GM12864 (cell line): ENCODE results near the gene DDX60.
"Not testable (repeated sequence)": the region's sequence is repeated elsewhere in the genome, so short reads cannot be mapped to it uniquely, and the experiment has no call there.

Source experiments
- DNase-seq: peaks from one replicate; pipeline ENCODE4 v3.0.0-alpha.2; 2011; ENCODE audit warnings: low read depth
- H3K4me3 ChIP-seq: 2 replicates; pipeline ENCODE4 v1.5.1; 2011; ENCODE audit warnings: mild to moderate bottlenecking, low read depth, low read length, control low read depth
- TF ChIP-seq, protein P1 (sequence below): IDR thresholded peaks from 2 replicates; pipeline ENCODE4 v1.5.1; 2011; ENCODE audit warnings: low read depth, mild to moderate bottlenecking, moderate library complexity, low read length, control low read depth, inconsistent platforms; ENCODE audit errors: missing control alignments

Gene DDX60

DNA sequence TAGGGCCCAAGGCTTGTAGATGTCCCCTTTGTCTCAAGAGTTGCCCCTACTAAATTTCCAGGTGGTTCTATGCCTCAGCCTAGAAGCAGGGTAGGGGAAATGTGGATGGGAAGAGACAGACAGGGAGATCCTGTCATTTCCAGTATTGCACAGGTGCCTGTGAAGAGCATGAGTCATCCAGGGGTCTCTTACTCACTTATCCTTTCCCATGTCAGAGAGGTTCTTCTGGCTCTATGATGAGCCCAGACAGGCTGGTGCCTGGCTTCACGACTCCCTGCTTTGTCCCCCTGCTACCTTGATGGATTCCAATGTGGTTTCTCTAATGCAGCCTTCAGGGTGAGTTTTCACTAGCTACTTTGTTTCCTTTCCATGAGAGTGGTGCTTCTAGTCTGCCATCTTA is 35.2 kb upstream of the DDX60 start:
- TF ChIP-seq, protein P1, sequence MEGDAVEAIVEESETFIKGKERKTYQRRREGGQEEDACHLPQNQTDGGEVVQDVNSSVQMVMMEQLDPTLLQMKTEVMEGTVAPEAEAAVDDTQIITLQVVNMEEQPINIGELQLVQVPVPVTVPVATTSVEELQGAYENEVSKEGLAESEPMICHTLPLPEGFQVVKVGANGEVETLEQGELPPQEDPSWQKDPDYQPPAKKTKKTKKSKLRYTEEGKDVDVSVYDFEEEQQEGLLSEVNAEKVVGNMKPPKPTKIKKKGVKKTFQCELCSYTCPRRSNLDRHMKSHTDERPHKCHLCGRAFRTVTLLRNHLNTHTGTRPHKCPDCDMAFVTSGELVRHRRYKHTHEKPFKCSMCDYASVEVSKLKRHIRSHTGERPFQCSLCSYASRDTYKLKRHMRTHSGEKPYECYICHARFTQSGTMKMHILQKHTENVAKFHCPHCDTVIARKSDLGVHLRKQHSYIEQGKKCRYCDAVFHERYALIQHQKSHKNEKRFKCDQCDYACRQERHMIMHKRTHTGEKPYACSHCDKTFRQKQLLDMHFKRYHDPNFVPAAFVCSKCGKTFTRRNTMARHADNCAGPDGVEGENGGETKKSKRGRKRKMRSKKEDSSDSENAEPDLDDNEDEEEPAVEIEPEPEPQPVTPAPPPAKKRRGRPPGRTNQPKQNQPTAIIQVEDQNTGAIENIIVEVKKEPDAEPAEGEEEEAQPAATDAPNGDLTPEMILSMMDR = no peak
- no peak for DNase-seq

DNA sequence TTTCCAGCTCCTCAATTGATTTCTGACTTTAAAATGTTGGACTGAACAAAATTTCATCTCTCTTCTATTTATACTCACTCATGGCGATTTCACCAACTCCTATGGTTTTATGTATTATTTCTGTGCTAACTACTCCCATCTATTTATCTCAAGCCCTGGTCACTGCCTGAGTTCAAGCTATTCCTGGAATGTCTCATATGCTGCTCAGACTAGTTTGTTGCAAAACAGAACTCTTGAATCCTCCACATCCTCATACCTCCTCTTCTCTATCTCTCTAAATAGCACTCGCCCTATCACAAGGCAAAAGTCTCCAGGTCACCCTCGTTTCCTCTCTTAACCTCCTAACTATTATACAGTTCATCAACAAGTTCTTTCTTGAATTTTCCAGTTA is 19.0 kb upstream of the DDX60 start:
- H3K4me3 ChIP-seq = no peak overlapping the region
- DNase-seq = no peak
- TF ChIP-seq, protein P1 = no peak

More for the DNA sequence above, 35.2 kb upstream of the DDX60 start:
- no peak overlapping the region for H3K4me3 ChIP-seq

GRCh38 chr4:168336837-168337549 is 18.4 kb upstream of the DDX60 start:
- no peak overlapping the region for H3K4me3 ChIP-seq
- no peak for DNase-seq
- TF ChIP-seq, protein P1 = no peak

GRCh38 chr4:168335621-168336020 is 17.1 kb upstream of the DDX60 start:
- TF ChIP-seq, protein P1 = no peak
- DNase-seq = no peak
- H3K4me3 ChIP-seq = no peak overlapping the region

GRCh38 chr4:168334053-168334452 is 15.5 kb upstream of the DDX60 start:
- H3K4me3 ChIP-seq = no peak overlapping the region
- TF ChIP-seq, protein P1 = no peak
- DNase-seq = no peak

DNA sequence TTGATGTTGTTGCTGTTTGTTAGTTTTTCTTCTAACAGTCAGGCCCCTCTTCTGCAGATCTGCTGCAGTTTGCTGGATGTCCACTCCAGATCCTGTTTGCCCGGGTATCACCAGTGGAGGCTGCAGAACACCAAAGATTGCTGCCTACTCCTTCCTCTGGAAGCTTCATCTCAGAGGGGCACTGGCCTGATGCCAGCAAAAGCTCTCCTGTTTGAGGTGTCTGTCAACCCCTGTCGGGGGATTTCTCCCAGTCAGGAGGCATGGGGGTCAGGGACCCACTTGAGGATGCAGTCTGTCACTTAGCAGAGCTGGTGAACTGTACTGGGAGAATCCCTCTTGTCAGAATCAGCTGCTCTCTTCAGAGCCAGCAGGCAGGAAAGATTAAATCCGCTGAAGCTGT is 12.0 kb upstream of the DDX60 start:
- not testable (repeated sequence) for DNase-seq, H3K4me3 ChIP-seq

- TF ChIP-seq, protein P1 = no peak
- no peak for DNase-seq
- H3K4me3 ChIP-seq = no peak overlapping the region
These were observed 7.0 kb upstream of the DDX60 start for GRCh38 chr4:168325591-168325990.

GRCh38 chr4:168321006-168321405 is 2.5 kb upstream of the DDX60 start:
- H3K4me3 ChIP-seq = no peak overlapping the region
- TF ChIP-seq, protein P1 = no peak
- no peak for DNase-seq
